Measurements from ENCODE around the gene IPO4. TPM values are rescaled to one million over a fixed set of nuclear protein-coding genes. Genes with fewer than 3 reads are reported as not detected.

The IPO4 gene
- total and polyA plus RNA-seq, 9 donors: 5.6 to 50.9 (median 33.5) TPM

GRCh38 chr14:24212924-24213865 is 24.6 kb upstream of the IPO4 start, which contains the start of gene CHMP4A:
Gene CHMP4A, minus strand, starts transcription at chr14:24213488. Its CDS starts 49 bp downstream, at chr14:24213439.
- Histone ChIP-seq H3K27me3 (no peaks in the 10 kb centered on the region), H3K9me3 (no peaks in the 10 kb centered on the region), H3K4me3 (peak within 1 kb of the TSS; percentile 49), H3K27ac (peak within 1 kb of the TSS; percentile 86 to 90), H3K36me3 (no peaks in the 10 kb centered on the region), H3K4me1 (ENCODE audit: insufficient read depth) (peaks cover 2% of the 10 kb centered on the region)
- 0 to 1% (median 1%) methylated on average over 53 of the region's 53 CpGs for WGBS, 3 donors
- peak; percentile 92 for TF ChIP-seq POLR2A (IDR thresholded peaks at IDR 0.05)
- peak in 1 of 3 donors; percentile 22 for TF ChIP-seq CTCF (IDR thresholded peaks at IDR 0.05)
- TF ChIP-seq EP300 (IDR thresholded peaks at IDR 0.05): no peak
- DNase-seq: peak; percentile 92 to 96 (median 95)
- intact Hi-C loops (cut with DNase I): no loop called here

DNA sequence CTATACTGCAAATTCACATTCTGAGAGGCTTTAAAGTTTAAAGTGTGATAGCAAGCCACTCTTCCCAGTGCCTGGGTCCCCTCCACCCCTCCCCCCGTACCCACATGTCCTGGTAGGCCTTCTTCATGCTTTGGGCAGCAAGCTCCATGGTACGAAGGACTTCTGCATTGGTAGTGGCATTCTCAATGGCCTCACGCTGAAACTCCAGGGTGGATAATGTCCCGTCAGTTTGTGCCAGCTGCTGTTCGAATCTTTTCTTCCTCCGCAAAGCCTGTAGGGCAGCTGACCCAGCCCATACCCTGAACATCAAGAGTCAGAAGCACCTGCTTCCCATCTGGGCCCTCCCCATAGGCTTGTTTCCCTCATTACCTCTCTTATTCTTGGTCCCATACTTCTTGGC is 22.7 kb upstream of the IPO4 start:
- Histone ChIP-seq H3K27me3 (no peaks in the 10 kb centered on the region), H3K27ac (no peak overlapping the region), H3K4me1 (ENCODE audit: insufficient read depth) (peaks cover 2% of the 10 kb centered on the region), H3K36me3 (no peaks in the 10 kb centered on the region), H3K9me3 (no peaks in the 10 kb centered on the region), H3K4me3 (no peak overlapping the region)
- TF ChIP-seq CTCF (IDR thresholded peaks at IDR 0.05) (no peak), POLR2A (IDR thresholded peaks at IDR 0.05) (no peak), EP300 (IDR thresholded peaks at IDR 0.05) (no peak)
- DNase-seq: peak in 1 of 5 donors; percentile 31
- WGBS, 3 donors: 94 to 96% (median 94%) methylated on average over 6 of the region's 6 CpGs
- intact Hi-C loops (cut with DNase I): no loop called here

GRCh38 chr14:24207625-24208024 is 19.0 kb upstream of the IPO4 start:
- no peak for DNase-seq

GRCh38 chr14:24207104-24207551 is 18.5 kb upstream of the IPO4 start:
- Histone ChIP-seq H3K36me3 (no peaks in the 10 kb centered on the region), H3K4me1 (ENCODE audit: insufficient read depth) (no peaks in the 10 kb centered on the region), H3K27ac (no peak overlapping the region), H3K4me3 (no peak overlapping the region), H3K9me3 (no peaks in the 10 kb centered on the region), H3K27me3 (no peaks in the 10 kb centered on the region)
- WGBS, 3 donors: 92 to 97% (median 95%) methylated on average over 5 of the region's 5 CpGs
- TF ChIP-seq EP300 (IDR thresholded peaks at IDR 0.05): no peak
- no peak for TF ChIP-seq CTCF (IDR thresholded peaks at IDR 0.05)
- no peak for TF ChIP-seq POLR2A (IDR thresholded peaks at IDR 0.05)
- DNase-seq: no peak
- intact Hi-C loops (cut with DNase I): no loop called here

More at GRCh38 chr14:24207625-24208024, 19.0 kb upstream of the IPO4 start:
- no peaks in the 10 kb centered on the region for H3K4me1 ChIP-seq (ENCODE audit: insufficient read depth)
- no peak overlapping the region for H3K27ac ChIP-seq
- H3K36me3 ChIP-seq: no peaks in the 10 kb centered on the region
- H3K4me3 ChIP-seq: no peak overlapping the region
- TF ChIP-seq CTCF (IDR thresholded peaks at IDR 0.05): no peak
- no peak for TF ChIP-seq POLR2A (IDR thresholded peaks at IDR 0.05)
- no peak for TF ChIP-seq EP300 (IDR thresholded peaks at IDR 0.05)
- H3K9me3 ChIP-seq: no peaks in the 10 kb centered on the region
- no peaks in the 10 kb centered on the region for H3K27me3 ChIP-seq
- intact Hi-C loops (cut with DNase I): no loop called here
- 96 to 100% (median 100%) methylated on average over 2 of the region's 2 CpGs for WGBS, 3 donors

All from ovary (tissue), 9 donors.